Peyer's patch (tissue), 4 donors: ENCODE measurements around the gene FAR1. TPM values are rescaled to one million over a fixed set of nuclear protein-coding genes. Genes with fewer than 3 reads are reported as not detected.
A peak's percentile ranks its signal among the peaks of the same experiment; 100 is the strongest.
"Not testable (repeated sequence)": the region's sequence is repeated elsewhere in the genome, so short reads cannot be mapped to it uniquely, and the experiment has no call there.

ENCODE experiments used
- DNase-seq, 3 donors: peaks; one replicate each; pipeline ENCODE4 v3.0.0-alpha.2; 2017 to 2019
- H3K27ac ChIP-seq, 4 donors: fragments of 200-600 bp; sonication (generic); one replicate each; pipeline ENCODE4 v1.5.1; 2016 to 2019
- H3K27me3 ChIP-seq, 2 donors: fragments of 200-600 bp; sonication (generic); one replicate each; pipeline ENCODE4 v1.5.1; 2019
- H3K36me3 ChIP-seq, 3 donors: fragments of 200-600 bp; sonication (generic); one replicate each; pipeline ENCODE4 v1.5.1; 2016 to 2019
- H3K4me1 ChIP-seq, 4 donors: fragments of 200-600 bp; sonication (generic); one replicate each; pipeline ENCODE4 v1.5.1; 2016 to 2019
- H3K4me3 ChIP-seq, 4 donors: fragments of 200-600 bp; sonication (generic); 1 replicate in 3 of 4; 2 replicates in 1 of 4; pipeline ENCODE4 v1.5.1; 2016 to 2019; ENCODE audit warnings: mild to moderate bottlenecking in 1 of 4
- H3K9me3 ChIP-seq, 4 donors: fragments of 200-600 bp; sonication (generic); one replicate each; pipeline ENCODE4 v1.5.1; 2016 to 2019; ENCODE audit warnings: mild to moderate bottlenecking in 1 of 4
- POLR2A ChIP-seq, 2 donors: fragments of 450-650 bp; IDR thresholded peaks; one replicate each; pipeline ENCODE4 v1.5.1; 2017; ENCODE audit warnings: antibody characterized with exemption in 2 of 2, mild to moderate bottlenecking in 2 of 2, moderate library complexity in 2 of 2
- total RNA-seq, 4 donors: library from RNA; depleted of rRNA; stranded (reverse); fragments of >200 nt; gene quantifications; one replicate each; pipeline ENCODE4 v1.1.0, GENCODE V29; 2016
- TF ChIP-seq, protein P1 (sequence below), 6 experiments: fragments of 450-650 bp in 4 of 6; fragments of 200-600 bp in 2 of 6; sonication (generic) in 1 of 6; IDR thresholded peaks; one replicate each; pipeline ENCODE4 v1.5.1; 2017 to 2019; ENCODE audit warnings: antibody characterized with exemption in 6 of 6, mild to moderate bottlenecking in 3 of 6, moderate library complexity in 1 of 6

FAR1 gene, protein sequence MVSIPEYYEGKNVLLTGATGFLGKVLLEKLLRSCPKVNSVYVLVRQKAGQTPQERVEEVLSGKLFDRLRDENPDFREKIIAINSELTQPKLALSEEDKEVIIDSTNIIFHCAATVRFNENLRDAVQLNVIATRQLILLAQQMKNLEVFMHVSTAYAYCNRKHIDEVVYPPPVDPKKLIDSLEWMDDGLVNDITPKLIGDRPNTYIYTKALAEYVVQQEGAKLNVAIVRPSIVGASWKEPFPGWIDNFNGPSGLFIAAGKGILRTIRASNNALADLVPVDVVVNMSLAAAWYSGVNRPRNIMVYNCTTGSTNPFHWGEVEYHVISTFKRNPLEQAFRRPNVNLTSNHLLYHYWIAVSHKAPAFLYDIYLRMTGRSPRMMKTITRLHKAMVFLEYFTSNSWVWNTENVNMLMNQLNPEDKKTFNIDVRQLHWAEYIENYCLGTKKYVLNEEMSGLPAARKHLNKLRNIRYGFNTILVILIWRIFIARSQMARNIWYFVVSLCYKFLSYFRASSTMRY
- 100 to 1,000 TPM in 1 of 4 donors, 10 to 100 TPM in 3; 35.2 to 125 (median 74.0) TPM for total RNA-seq

DNA sequence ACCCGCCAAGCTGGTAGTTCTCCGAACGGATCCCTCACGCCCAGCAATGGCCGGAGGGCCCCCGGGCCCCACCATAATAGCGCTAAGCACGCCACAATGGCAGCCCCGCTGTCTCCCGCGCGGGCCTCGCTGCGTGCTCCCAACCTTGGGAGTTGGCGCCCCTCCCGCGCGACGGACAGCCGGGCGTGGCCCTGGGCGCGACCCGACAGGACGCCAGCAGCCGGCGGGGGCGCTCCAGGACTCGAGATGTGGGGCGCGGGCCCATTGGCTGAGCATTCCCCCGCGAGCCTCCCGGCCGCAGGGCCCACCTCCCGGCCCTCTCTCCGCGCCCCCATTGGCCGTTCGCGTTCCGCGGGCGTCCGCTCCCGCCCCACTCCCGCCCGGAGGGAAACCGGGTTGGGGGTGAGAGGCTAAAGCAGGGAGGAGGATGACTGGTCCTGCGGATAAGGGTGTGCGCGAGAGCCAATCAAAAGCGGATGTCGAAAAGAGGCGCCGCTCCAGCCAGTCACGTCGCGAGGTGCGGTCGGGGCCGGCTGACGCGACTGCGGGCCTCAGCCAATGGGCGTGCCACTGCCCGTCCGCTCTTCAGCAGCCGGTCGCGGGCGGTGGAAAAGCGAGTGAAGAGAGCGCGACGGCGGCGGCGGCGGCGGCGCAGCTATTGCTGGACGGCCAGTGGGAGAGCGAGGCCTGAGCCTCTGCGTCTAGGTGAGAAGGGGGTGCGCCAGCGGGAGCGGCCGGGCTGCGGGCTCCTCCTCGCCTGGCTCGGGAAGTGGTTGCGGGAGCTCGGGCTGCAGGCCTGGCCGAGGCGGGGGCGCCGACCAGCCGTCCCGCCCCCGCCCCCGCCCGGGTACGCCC is at the start of gene FAR1:
FAR1 (plus strand) TSS at position 567 of the 855 bp plus-strand sequence. CDS start 26,098 bp downstream, outside the sequence.
- Histone ChIP-seq H3K4me1 (peaks cover 0 to 13% (median 0%) of the 10 kb centered on the region in 4 donors), H3K4me3 (peak within 1 kb of the TSS; percentile 77 to 96 (median 88)), H3K27me3 (no peaks in the 10 kb centered on the region), H3K36me3 (no peaks in the 10 kb centered on the region), H3K27ac (peak within 1 kb of the TSS; percentile 86 to 91 (median 88)), H3K9me3 (no peaks in the 10 kb centered on the region)
- peak; percentile 93 to 98 (median 98) for DNase-seq
- peak; percentile 78 to 87 for TF ChIP-seq POLR2A (IDR thresholded peaks at IDR 0.05)
- TF ChIP-seq, protein P1, sequence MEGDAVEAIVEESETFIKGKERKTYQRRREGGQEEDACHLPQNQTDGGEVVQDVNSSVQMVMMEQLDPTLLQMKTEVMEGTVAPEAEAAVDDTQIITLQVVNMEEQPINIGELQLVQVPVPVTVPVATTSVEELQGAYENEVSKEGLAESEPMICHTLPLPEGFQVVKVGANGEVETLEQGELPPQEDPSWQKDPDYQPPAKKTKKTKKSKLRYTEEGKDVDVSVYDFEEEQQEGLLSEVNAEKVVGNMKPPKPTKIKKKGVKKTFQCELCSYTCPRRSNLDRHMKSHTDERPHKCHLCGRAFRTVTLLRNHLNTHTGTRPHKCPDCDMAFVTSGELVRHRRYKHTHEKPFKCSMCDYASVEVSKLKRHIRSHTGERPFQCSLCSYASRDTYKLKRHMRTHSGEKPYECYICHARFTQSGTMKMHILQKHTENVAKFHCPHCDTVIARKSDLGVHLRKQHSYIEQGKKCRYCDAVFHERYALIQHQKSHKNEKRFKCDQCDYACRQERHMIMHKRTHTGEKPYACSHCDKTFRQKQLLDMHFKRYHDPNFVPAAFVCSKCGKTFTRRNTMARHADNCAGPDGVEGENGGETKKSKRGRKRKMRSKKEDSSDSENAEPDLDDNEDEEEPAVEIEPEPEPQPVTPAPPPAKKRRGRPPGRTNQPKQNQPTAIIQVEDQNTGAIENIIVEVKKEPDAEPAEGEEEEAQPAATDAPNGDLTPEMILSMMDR (IDR thresholded peaks at IDR 0.05), result peak in 5 of 6 experiments; percentile 54 to 85 (median 74)

DNA sequence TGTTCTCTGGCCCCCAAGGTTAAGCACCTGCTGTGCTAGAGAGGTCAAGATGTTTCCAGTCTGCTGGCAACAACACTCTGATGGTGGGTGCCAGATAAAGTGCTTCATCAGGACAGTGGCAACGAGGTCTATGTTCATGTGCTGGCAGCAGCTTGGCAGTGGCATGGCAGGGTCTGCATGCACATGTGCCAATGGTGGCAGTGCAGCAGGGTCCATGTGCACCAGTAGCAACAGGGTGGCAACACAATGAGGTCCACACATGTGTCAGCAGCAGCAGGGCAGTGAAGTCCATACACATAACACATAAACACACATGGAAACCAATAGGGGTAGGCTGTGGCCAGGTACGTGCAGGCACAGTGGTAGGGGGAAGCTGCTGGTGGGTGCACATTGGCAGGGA is 48.4 kb upstream of the FAR1 start:
- Histone ChIP-seq H3K27ac (no peak overlapping the region), H3K27me3 (no peaks in the 10 kb centered on the region), H3K36me3 (no peaks in the 10 kb centered on the region), H3K4me3 (no peak overlapping the region), H3K9me3 (peaks cover 0 to 4% (median 0%) of the 10 kb centered on the region in 4 donors), H3K4me1 (no peaks in the 10 kb centered on the region)
- DNase-seq, result no peak
- TF ChIP-seq, protein P1 (IDR thresholded peaks at IDR 0.05), result no peak
- TF ChIP-seq POLR2A (IDR thresholded peaks at IDR 0.05), result no peak

DNA sequence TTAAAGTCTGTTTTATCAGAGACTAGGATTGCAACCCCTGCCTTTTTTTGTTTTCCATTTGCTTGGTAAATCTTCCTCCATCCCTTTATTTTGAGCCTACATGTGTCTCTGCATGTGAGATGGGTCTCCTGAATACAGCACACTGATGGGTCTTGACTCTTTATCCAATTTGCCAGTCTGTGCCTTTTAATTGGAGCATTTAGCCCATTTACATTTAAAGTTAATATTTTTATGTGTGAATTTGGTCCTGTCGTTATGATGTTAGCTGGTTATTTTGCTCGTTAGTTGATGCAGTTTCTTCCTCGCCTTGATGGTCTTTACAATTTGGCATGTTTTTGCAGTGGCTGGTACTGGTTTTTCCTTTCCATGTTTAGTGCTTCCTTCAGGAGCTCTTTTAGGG is 41.6 kb upstream of the FAR1 start:
- H3K36me3 ChIP-seq, H3K4me3 ChIP-seq, H3K27me3 ChIP-seq, DNase-seq, H3K4me1 ChIP-seq, H3K27ac ChIP-seq, H3K9me3 ChIP-seq: not testable (repeated sequence)

DNA sequence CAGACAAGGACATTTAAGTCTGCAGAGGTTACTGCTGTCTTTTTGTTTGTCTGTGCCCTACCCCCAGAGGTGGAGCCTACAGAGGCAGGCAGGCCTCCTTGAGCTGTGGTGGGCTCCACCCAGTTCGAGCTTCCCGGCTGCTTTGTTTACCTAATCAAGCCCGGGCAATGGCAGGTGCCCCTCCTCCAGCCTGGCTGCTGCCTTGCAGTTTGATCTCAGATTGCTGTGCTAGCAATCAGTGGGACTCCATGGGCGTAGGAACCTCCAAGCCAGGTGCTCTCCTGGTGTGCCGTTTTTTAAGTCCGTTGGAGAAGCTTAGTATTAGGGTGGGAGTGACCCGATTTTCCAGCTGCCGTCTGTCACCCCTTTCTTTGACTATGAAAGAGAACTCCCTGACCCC is 39.8 kb upstream of the FAR1 start:
- not testable (repeated sequence) for H3K27ac ChIP-seq, H3K27me3 ChIP-seq, H3K36me3 ChIP-seq, H3K4me1 ChIP-seq, H3K9me3 ChIP-seq, H3K4me3 ChIP-seq
- peak in 1 of 3 donors; percentile 49 for DNase-seq

DNA sequence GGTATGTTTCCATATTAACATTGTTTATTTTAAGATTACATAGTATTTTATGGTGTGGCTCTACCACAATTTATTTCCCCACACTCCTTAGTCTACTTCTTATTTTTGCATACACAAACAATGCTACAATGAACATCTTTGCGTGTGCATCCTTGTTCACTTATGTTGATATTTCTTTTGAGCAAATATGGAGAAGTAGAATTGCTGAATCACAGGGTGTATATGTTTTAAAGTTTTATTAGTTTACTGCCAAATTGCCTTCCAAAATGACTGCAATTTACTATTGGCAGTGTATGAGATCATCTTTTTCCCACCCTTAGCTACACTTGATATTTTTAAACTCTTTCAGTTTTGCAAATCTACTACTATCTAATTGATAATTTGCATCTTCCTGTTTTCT is 38.7 kb upstream of the FAR1 start:
- Histone ChIP-seq H3K4me1 (no peaks in the 10 kb centered on the region), H3K9me3 (no peaks in the 10 kb centered on the region), H3K27ac (no peak overlapping the region), H3K27me3 (no peaks in the 10 kb centered on the region), H3K4me3 (no peak overlapping the region), H3K36me3 (no peaks in the 10 kb centered on the region)
- no peak for DNase-seq
- TF ChIP-seq, protein P1 (IDR thresholded peaks at IDR 0.05), result no peak
- TF ChIP-seq POLR2A (IDR thresholded peaks at IDR 0.05), result no peak

DNA sequence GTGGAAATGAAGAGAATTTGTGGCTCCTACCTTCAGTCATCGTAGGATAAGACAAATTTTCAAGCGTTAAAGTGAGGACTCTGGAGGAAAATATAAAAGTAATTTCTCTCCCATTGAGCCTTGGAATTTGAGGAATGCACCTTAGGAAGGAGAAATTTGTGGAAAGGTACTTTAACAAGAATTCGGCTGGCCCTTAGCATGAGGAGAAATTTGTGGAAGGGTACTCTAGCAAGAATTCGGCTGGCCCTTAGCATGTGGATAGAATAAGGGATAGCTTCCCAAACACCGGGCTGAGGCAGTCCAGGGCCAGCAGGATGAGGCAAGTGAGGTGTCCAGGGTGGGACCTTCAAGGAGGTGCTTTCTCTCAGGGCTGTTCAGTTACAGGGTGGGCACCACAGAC is 33.2 kb upstream of the FAR1 start:
- no peaks in the 10 kb centered on the region for H3K4me1 ChIP-seq
- no peak for TF ChIP-seq POLR2A (IDR thresholded peaks at IDR 0.05)
- TF ChIP-seq, protein P1 (IDR thresholded peaks at IDR 0.05), result no peak
- DNase-seq, result no peak

More for the DNA sequence above, 33.2 kb upstream of the FAR1 start:
- no peaks in the 10 kb centered on the region for H3K9me3 ChIP-seq
- H3K27me3 ChIP-seq, result no peaks in the 10 kb centered on the region
- no peaks in the 10 kb centered on the region for H3K36me3 ChIP-seq
- H3K4me3 ChIP-seq, result no peak overlapping the region
- H3K27ac ChIP-seq, result no peak overlapping the region
